ENCODE results near the gene LRMDA. TPM values are rescaled to one million over a fixed set of nuclear protein-coding genes. Genes with fewer than 3 reads are reported as not detected.
A peak's percentile ranks its signal among the peaks of the same experiment; 100 is the strongest.

LRMDA gene
- total and polyA plus RNA-seq, 2 donors (not counting 1 experiment from before 2014, with no cell fraction given), result 0.12 TPM; not detected in 1

DNA sequence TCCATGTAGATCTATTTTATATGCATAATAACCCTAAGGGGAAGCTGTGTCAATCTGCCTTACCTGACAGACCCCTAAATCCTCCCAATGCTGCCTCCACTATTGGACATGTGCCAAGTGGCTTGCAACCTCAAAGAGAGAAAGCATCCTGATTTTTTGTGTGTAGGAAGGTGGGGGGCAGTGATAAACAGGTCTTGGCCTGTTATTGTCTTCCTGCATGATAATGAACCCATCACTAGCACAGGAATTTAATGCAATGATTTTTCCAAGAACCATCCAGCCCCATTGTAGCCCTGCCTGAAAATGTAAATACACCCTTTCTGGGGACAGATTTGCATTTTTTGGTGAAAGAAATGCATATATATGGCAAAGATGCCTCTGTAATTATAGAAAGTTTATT lies 850.2 kb downstream of the LRMDA start:
- no peaks in the 10 kb centered on the region for H3K4me1 ChIP-seq (ENCODE audit: control insufficient read depth in 2 of 2, insufficient read depth in 2 of 2, low read length in 2 of 2)
- no peak for ATAC-seq (ENCODE audit: low read depth)
- no peaks in the 10 kb centered on the region for H3K36me3 ChIP-seq (replicated peaks in 1 of 2; ENCODE audit: control extremely low read depth in 1 of 2, control insufficient read depth in 1 of 2, extremely low read depth in 1 of 2, insufficient read depth in 2 of 2, low read length in 1 of 2)
- no peak overlapping the region for H3K9ac ChIP-seq (ENCODE audit: low read length)
- TF ChIP-seq, protein P1, sequence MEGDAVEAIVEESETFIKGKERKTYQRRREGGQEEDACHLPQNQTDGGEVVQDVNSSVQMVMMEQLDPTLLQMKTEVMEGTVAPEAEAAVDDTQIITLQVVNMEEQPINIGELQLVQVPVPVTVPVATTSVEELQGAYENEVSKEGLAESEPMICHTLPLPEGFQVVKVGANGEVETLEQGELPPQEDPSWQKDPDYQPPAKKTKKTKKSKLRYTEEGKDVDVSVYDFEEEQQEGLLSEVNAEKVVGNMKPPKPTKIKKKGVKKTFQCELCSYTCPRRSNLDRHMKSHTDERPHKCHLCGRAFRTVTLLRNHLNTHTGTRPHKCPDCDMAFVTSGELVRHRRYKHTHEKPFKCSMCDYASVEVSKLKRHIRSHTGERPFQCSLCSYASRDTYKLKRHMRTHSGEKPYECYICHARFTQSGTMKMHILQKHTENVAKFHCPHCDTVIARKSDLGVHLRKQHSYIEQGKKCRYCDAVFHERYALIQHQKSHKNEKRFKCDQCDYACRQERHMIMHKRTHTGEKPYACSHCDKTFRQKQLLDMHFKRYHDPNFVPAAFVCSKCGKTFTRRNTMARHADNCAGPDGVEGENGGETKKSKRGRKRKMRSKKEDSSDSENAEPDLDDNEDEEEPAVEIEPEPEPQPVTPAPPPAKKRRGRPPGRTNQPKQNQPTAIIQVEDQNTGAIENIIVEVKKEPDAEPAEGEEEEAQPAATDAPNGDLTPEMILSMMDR (IDR thresholded peaks at IDR 0.05), result no peak
- no peak for TF ChIP-seq EZH2 (IDR thresholded peaks at IDR 0.05; ENCODE audit: borderline replicate concordance, insufficient read depth, low read depth, low read length, poor library complexity, severe bottlenecking)
- no peak overlapping the region for H3K4me3 ChIP-seq (ENCODE audit: control extremely low read depth in 1 of 5, extremely low read depth in 1 of 5, insufficient read depth in 1 of 5, low read depth in 2 of 5, low read length in 4 of 5)
- CTCF ChIA-PET, result no interaction called here
- POLR2A ChIA-PET, result no interaction called here
- Mint-ChIP-seq H3K4me3 (no peak overlapping the region), H3K27ac (no peak overlapping the region), H3K27me3 (peaks cover 3% of the 10 kb centered on the region), H3K9me3 (ENCODE audit: insufficient read depth) (no peaks in the 10 kb centered on the region), H3K4me1 (no peaks in the 10 kb centered on the region)
- no peaks in the 10 kb centered on the region for H3K79me2 ChIP-seq (ENCODE audit: control insufficient read depth, insufficient read depth, low read length)
- no peaks in the 10 kb centered on the region for H3K9me3 ChIP-seq (ENCODE audit: control extremely low read depth in 1 of 3, control insufficient read depth in 2 of 3, insufficient read depth in 1 of 3, low read length in 2 of 3)
- no peak overlapping the region for H3K27ac ChIP-seq (ENCODE audit: low read length in 2 of 2)
- no peaks in the 10 kb centered on the region for H4K20me1 ChIP-seq (ENCODE audit: control insufficient read depth, insufficient read depth, low read length, poor library complexity, severe bottlenecking)
- DNase-seq, result no peak
- intact Hi-C loops (cut with micrococcal nuclease), result no loop called here
- no peak overlapping the region for H3K4me2 ChIP-seq (replicated peaks; ENCODE audit: low read depth, low read length, poor library complexity, severe bottlenecking)
- no peak overlapping the region for H2AFZ ChIP-seq (ENCODE audit: insufficient read depth, low read depth, low read length, poor library complexity, severe bottlenecking)
- H3K27me3 ChIP-seq (replicated peaks in 1 of 4; ENCODE audit: control extremely low read depth in 1 of 4, control insufficient read depth in 3 of 4, insufficient read depth in 4 of 4, low read length in 3 of 4), result no peaks in the 10 kb centered on the region

DNA sequence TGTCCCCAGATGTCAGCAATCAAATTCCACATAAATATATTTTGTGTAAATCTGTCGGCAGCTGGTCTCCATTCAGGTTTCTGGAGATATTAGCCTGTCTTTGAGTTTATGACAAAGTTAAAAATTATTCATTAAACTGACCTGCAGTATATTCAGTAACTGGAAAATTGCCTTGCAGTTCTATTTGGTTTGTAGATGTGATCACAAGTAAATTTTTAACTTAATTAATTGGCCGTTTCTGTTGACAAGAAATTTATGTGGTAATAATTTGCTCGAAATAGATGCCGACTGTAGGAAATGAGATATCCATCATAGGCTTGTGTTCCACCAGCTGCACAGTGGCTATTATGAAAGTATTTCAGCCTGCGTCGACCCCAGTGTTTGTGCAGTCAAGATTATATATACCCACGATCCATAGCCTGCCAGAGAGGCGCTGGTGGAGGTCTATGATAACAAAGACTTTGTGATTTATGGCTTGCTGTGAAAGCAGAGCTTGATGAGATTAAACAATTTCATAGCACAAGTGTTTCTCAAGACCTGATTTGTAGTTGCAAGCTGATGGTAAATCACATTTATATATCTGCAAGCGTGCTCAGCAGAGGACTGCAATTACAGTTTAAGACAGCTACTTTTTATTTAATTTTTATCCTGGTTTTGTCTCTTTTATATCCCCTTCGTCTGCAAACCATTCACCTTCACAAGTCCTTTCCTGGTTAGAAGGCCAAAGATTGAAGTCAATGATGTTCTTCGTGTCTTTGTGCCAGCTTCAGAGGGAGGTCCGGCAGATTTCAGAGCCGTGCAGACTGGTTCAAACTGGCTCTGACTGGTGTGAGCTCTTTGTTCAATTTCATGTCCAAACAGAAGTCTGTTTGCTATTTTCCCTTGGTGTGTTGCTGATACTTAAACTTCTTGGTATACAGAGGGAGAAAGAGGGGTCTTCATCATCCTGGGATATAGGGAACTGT lies 850.9 kb downstream of the LRMDA start:
- H3K4me2 ChIP-seq (replicated peaks; ENCODE audit: low read depth, low read length, poor library complexity, severe bottlenecking), result no peak overlapping the region
- H3K9ac ChIP-seq (ENCODE audit: low read length), result no peak overlapping the region
- TF ChIP-seq, protein P1 (IDR thresholded peaks at IDR 0.05), result no peak
- no peak for TF ChIP-seq EZH2 (IDR thresholded peaks at IDR 0.05; ENCODE audit: borderline replicate concordance, insufficient read depth, low read depth, low read length, poor library complexity, severe bottlenecking)
- CTCF ChIA-PET, result no interaction called here
- H3K27ac ChIP-seq (ENCODE audit: low read length in 2 of 2), result no peak overlapping the region
- peaks cover 3% of the 10 kb centered on the region for H3K27me3 Mint-ChIP-seq
- no peaks in the 10 kb centered on the region for H3K27me3 ChIP-seq (replicated peaks in 1 of 4; ENCODE audit: control extremely low read depth in 1 of 4, control insufficient read depth in 3 of 4, insufficient read depth in 4 of 4, low read length in 3 of 4)
- ATAC-seq (ENCODE audit: low read depth) (no peak), DNase-seq (no peak)
- no peaks in the 10 kb centered on the region for H3K9me3 ChIP-seq (ENCODE audit: control extremely low read depth in 1 of 3, control insufficient read depth in 2 of 3, insufficient read depth in 1 of 3, low read length in 2 of 3)
- H3K27ac Mint-ChIP-seq, result no peak overlapping the region
- H3K36me3 ChIP-seq (replicated peaks in 1 of 2; ENCODE audit: control extremely low read depth in 1 of 2, control insufficient read depth in 1 of 2, extremely low read depth in 1 of 2, insufficient read depth in 2 of 2, low read length in 1 of 2), result no peaks in the 10 kb centered on the region
- H3K4me1 Mint-ChIP-seq, result no peaks in the 10 kb centered on the region
- POLR2A ChIA-PET, result no interaction called here
- H3K4me3 Mint-ChIP-seq, result no peak overlapping the region
- H3K4me3 ChIP-seq (ENCODE audit: control extremely low read depth in 1 of 5, extremely low read depth in 1 of 5, insufficient read depth in 1 of 5, low read depth in 2 of 5, low read length in 4 of 5), result no peak overlapping the region
- H3K4me1 ChIP-seq (ENCODE audit: control insufficient read depth in 2 of 2, insufficient read depth in 2 of 2, low read length in 2 of 2), result no peaks in the 10 kb centered on the region
- no peaks in the 10 kb centered on the region for H3K9me3 Mint-ChIP-seq (ENCODE audit: insufficient read depth)
- H4K20me1 ChIP-seq (ENCODE audit: control insufficient read depth, insufficient read depth, low read length, poor library complexity, severe bottlenecking), result no peaks in the 10 kb centered on the region
- 19% methylated on average over 7 of the region's 13 CpGs for WGBS (ENCODE audit: insufficient coverage)
- intact Hi-C loops (cut with micrococcal nuclease), result no loop called here
- H3K79me2 ChIP-seq (ENCODE audit: control insufficient read depth, insufficient read depth, low read length), result no peaks in the 10 kb centered on the region
- H2AFZ ChIP-seq (ENCODE audit: insufficient read depth, low read depth, low read length, poor library complexity, severe bottlenecking), result peak overlapping the region; percentile 12
